Ishikawa (cell line): ENCODE results near the gene GCGR.

Experiments used
- CEBPB ChIP-seq: IDR thresholded peaks from 2 replicates; pipeline ENCODE4 v1.6.1; 2012
- CREB1 ChIP-seq: IDR thresholded peaks from 2 replicates; pipeline ENCODE4 v1.6.1; 2012; ENCODE audit warnings: low read depth
- EGR1 ChIP-seq: IDR thresholded peaks from 2 replicates; pipeline ENCODE4 v1.6.1; 2012
- EP300 ChIP-seq: IDR thresholded peaks from 2 replicates; pipeline ENCODE4 v1.6.1; 2012; ENCODE audit warnings: borderline replicate concordance
- FOXM1 ChIP-seq: IDR thresholded peaks from 2 replicates; pipeline ENCODE4 v1.6.1; 2012; ENCODE audit warnings: low read depth, borderline replicate concordance
- MAX ChIP-seq: IDR thresholded peaks from 2 replicates; pipeline ENCODE4 v1.6.1; 2012
- NFIC ChIP-seq: IDR thresholded peaks from 2 replicates; pipeline ENCODE4 v1.6.1; 2012
- RAD21 ChIP-seq: IDR thresholded peaks from 2 replicates; pipeline ENCODE4 v1.6.1; 2012; ENCODE audit warnings: low read depth
- REST ChIP-seq: IDR thresholded peaks from 2 replicates; pipeline ENCODE4 v1.6.1; 2012; ENCODE audit warnings: low read depth, mild to moderate bottlenecking
- TAF1 ChIP-seq: IDR thresholded peaks from 2 replicates; pipeline ENCODE4 v1.6.1; 2012; ENCODE audit warnings: low read depth, mild to moderate bottlenecking
- TCF12 ChIP-seq: IDR thresholded peaks from 2 replicates; pipeline ENCODE4 v1.6.1; 2012; ENCODE audit warnings: low read depth
- TEAD4 ChIP-seq: IDR thresholded peaks from 2 replicates; pipeline ENCODE4 v1.6.1; 2012
- USF1 ChIP-seq: IDR thresholded peaks from 2 replicates; pipeline ENCODE4 v1.6.1; 2012
- YY1 ChIP-seq: IDR thresholded peaks from 2 replicates; pipeline ENCODE4 v1.6.1; 2012; ENCODE audit warnings: low read depth
- ZBTB7A ChIP-seq: IDR thresholded peaks from 2 replicates; pipeline ENCODE4 v1.6.1; 2012; ENCODE audit warnings: low read depth

Gene GCGR

GRCh38 chr17:81849457-81849856, 45.5 kb downstream of the GCGR start:
- TF ChIP-seq MAX (no peak), TEAD4 (no peak), FOXM1 (no peak), CEBPB (no peak), EP300 (no peak), YY1 (no peak)

GRCh38 chr17:81851423-81851822, 47.5 kb downstream of the GCGR start:
- no peak for TF ChIP-seq TAF1
- TF ChIP-seq ZBTB7A, result no peak

GRCh38 chr17:81852237-81852636, 48.3 kb downstream of the GCGR start:
- no peak for TF ChIP-seq CREB1
- no peak for TF ChIP-seq EGR1
- TF ChIP-seq ZBTB7A, result no peak
- TF ChIP-seq USF1, result no peak
- no peak for TF ChIP-seq TAF1
- no peak for TF ChIP-seq RAD21
- TF ChIP-seq MAX, result no peak
- TF ChIP-seq FOXM1, result no peak
- no peak for TF ChIP-seq NFIC
- no peak for TF ChIP-seq CEBPB
- TF ChIP-seq EP300, result no peak
- TF ChIP-seq TEAD4, result no peak
- no peak for TF ChIP-seq REST
- TF ChIP-seq YY1, result no peak
- TF ChIP-seq TCF12, result no peak

GRCh38 chr17:81854974-81855774, 51.2 kb downstream of the GCGR start:
- TF ChIP-seq TEAD4 (no peak), TCF12 (no peak), USF1 (no peak), TAF1 (no peak), FOXM1 (no peak), YY1 (no peak), REST (no peak), CREB1 (no peak)

- no peak for TF ChIP-seq REST
- TF ChIP-seq EGR1, result no peak
- TF ChIP-seq YY1, result no peak
- TF ChIP-seq TEAD4, result no peak
- no peak for TF ChIP-seq FOXM1
- TF ChIP-seq TCF12, result no peak
- TF ChIP-seq RAD21, result no peak
- TF ChIP-seq EP300, result no peak
- TF ChIP-seq ZBTB7A, result no peak
- TF ChIP-seq NFIC, result no peak
Observed at GRCh38 chr17:81858170-81858966, 54.4 kb downstream of the GCGR start.
